GM18505 (cell line): ENCODE data around the gene DCHS2.
A peak's percentile ranks its signal among the peaks of the same experiment; 100 is the strongest.

Source experiments
- ATAC-seq: cut with Tn5 transposase; IDR thresholded peaks from one replicate; pipeline ENCODE4 v1.9.1; 2021; ENCODE audit not compliant: unreplicated experiment
- POLR2A ChIP-seq: IDR thresholded peaks from 4 replicates; pipeline ENCODE4 v1.6.1; 2011; ENCODE audit warnings: borderline replicate concordance; ENCODE audit not compliant: insufficient read depth, insufficient read length; ENCODE audit errors: extremely low read depth

The DCHS2 gene

GRCh38 chr4:154376486-154376885 is 115.1 kb downstream of the DCHS2 start:
- ATAC-seq: no peak
- no peak for TF ChIP-seq POLR2A

- peak; percentile 76 for ATAC-seq
- TF ChIP-seq POLR2A: no peak
These were observed 123.5 kb downstream of the DCHS2 start for GRCh38 chr4:154368060-154368459.

GRCh38 chr4:154367659-154368058 is 123.9 kb downstream of the DCHS2 start:
- no peak for ATAC-seq
- no peak for TF ChIP-seq POLR2A

- ATAC-seq: no peak
- TF ChIP-seq POLR2A: no peak
These were observed 124.6 kb downstream of the DCHS2 start for GRCh38 chr4:154366956-154367355.

- ATAC-seq: no peak
- TF ChIP-seq POLR2A: no peak
These were observed 127.3 kb downstream of the DCHS2 start for GRCh38 chr4:154364066-154364845.

GRCh38 chr4:154361450-154361849 is 130.1 kb downstream of the DCHS2 start:
- TF ChIP-seq POLR2A: no peak
- peak; percentile 84 for ATAC-seq

- no peak for TF ChIP-seq POLR2A
- no peak for ATAC-seq
These were observed 131.1 kb downstream of the DCHS2 start for GRCh38 chr4:154360491-154360890.

- TF ChIP-seq POLR2A: no peak
These were observed 136.7 kb downstream of the DCHS2 start for GRCh38 chr4:154354883-154355282.

GRCh38 chr4:154349829-154350228 is 141.8 kb downstream of the DCHS2 start:
- ATAC-seq: no peak
- TF ChIP-seq POLR2A: no peak

More at GRCh38 chr4:154354883-154355282, 136.7 kb downstream of the DCHS2 start:
- ATAC-seq: no peak

GRCh38 chr4:154348657-154349056 is 142.9 kb downstream of the DCHS2 start:
- TF ChIP-seq POLR2A: no peak
- no peak for ATAC-seq

GRCh38 chr4:154345359-154345758 is 146.2 kb downstream of the DCHS2 start:
- no peak for ATAC-seq
- no peak for TF ChIP-seq POLR2A

GRCh38 chr4:154344686-154345085 is 146.9 kb downstream of the DCHS2 start:
- ATAC-seq: no peak

GRCh38 chr4:154343651-154344050 is 147.9 kb downstream of the DCHS2 start:
- ATAC-seq: no peak
- TF ChIP-seq POLR2A: no peak

More at GRCh38 chr4:154344686-154345085, 146.9 kb downstream of the DCHS2 start:
- TF ChIP-seq POLR2A: no peak

- no peak for TF ChIP-seq POLR2A
- ATAC-seq: no peak
These were observed 150.2 kb downstream of the DCHS2 start for GRCh38 chr4:154341448-154341847.
